ENCODE results near the gene STK11IP.

STK11IP gene

GRCh38 chr2:219634171-219634940 is 36.7 kb downstream of the STK11IP start:
- Histone ChIP-seq H3K9me3 (ENCODE audit: insufficient read depth, low read length) (no peaks in the 10 kb centered on the region), H3K36me3 (replicated peaks; ENCODE audit: low read depth, low read length) (no peaks in the 10 kb centered on the region), H3K4me1 (ENCODE audit: low read length) (peaks cover 12% of the 10 kb centered on the region), H4K20me1 (ENCODE audit: insufficient read depth, low read length) (no peaks in the 10 kb centered on the region), H3K4me3 (ENCODE audit: low read length) (no peak overlapping the region), H3K79me2 (ENCODE audit: low read length) (no peaks in the 10 kb centered on the region), H3K27ac (ENCODE audit: low read length) (no peak overlapping the region), H3K27me3 (ENCODE audit: low read depth, low read length) (peaks cover 7% of the 10 kb centered on the region; the same call in 1 of the 2 replicates), H3K9ac (ENCODE audit: low read length) (no peak overlapping the region), H2AFZ (ENCODE audit: low read depth, low read length) (no peak overlapping the region), H3K4me2 (ENCODE audit: low read length) (no peak overlapping the region)
- TF ChIP-seq CTCF (IDR thresholded peaks at IDR 0.05; ENCODE audit: low read depth, low read length) (no peak), EZH2phosphoT487 (IDR thresholded peaks at IDR 0.05; ENCODE audit: low read depth) (no peak)

- Histone ChIP-seq H3K79me2 (ENCODE audit: low read length) (no peaks in the 10 kb centered on the region), H3K27me3 (ENCODE audit: low read depth, low read length) (peaks cover 7% of the 10 kb centered on the region; the same call in 1 of the 2 replicates), H3K9ac (ENCODE audit: low read length) (no peak overlapping the region), H3K4me1 (ENCODE audit: low read length) (peaks cover 17% of the 10 kb centered on the region), H2AFZ (ENCODE audit: low read depth, low read length) (no peak overlapping the region), H3K36me3 (replicated peaks; ENCODE audit: low read depth, low read length) (no peaks in the 10 kb centered on the region), H3K9me3 (ENCODE audit: insufficient read depth, low read length) (no peaks in the 10 kb centered on the region), H4K20me1 (ENCODE audit: insufficient read depth, low read length) (no peaks in the 10 kb centered on the region), H3K4me2 (ENCODE audit: low read length) (no peak overlapping the region), H3K4me3 (ENCODE audit: low read length) (no peak overlapping the region), H3K27ac (ENCODE audit: low read length) (no peak overlapping the region)
- TF ChIP-seq CTCF (IDR thresholded peaks at IDR 0.05; ENCODE audit: low read depth, low read length) (no peak), EZH2phosphoT487 (IDR thresholded peaks at IDR 0.05; ENCODE audit: low read depth) (no peak)
Observed at GRCh38 chr2:219634951-219635751, 37.5 kb downstream of the STK11IP start.

- TF ChIP-seq CTCF (IDR thresholded peaks at IDR 0.05; ENCODE audit: low read depth, low read length) = no peak
- no peak for TF ChIP-seq EZH2phosphoT487 (IDR thresholded peaks at IDR 0.05; ENCODE audit: low read depth)
- no peak overlapping the region for H2AFZ ChIP-seq (ENCODE audit: low read depth, low read length)
- peaks cover 17% of the 10 kb centered on the region for H3K4me1 ChIP-seq (ENCODE audit: low read length)
- H3K27ac ChIP-seq (ENCODE audit: low read length) = no peak overlapping the region
- H3K79me2 ChIP-seq (ENCODE audit: low read length) = no peaks in the 10 kb centered on the region
- peaks cover 7% of the 10 kb centered on the region; the same call in 1 of the 2 replicates for H3K27me3 ChIP-seq (ENCODE audit: low read depth, low read length)
- H3K4me2 ChIP-seq (ENCODE audit: low read length) = no peak overlapping the region
- no peak overlapping the region for H3K4me3 ChIP-seq (ENCODE audit: low read length)
- no peaks in the 10 kb centered on the region for H4K20me1 ChIP-seq (ENCODE audit: insufficient read depth, low read length)
- no peaks in the 10 kb centered on the region for H3K36me3 ChIP-seq (replicated peaks; ENCODE audit: low read depth, low read length)
- no peak overlapping the region for H3K9ac ChIP-seq (ENCODE audit: low read length)
- no peaks in the 10 kb centered on the region for H3K9me3 ChIP-seq (ENCODE audit: insufficient read depth, low read length)
Observed at GRCh38 chr2:219636144-219636915, 38.7 kb downstream of the STK11IP start.
